GM12891 (cell line): ENCODE data around the gene COL20A1.

Experiments used
- POLR2A ChIP-seq: IDR thresholded peaks from 2 replicates; pipeline ENCODE4 v1.6.1; 2011; ENCODE audit warnings: low read depth, low read length, control low read depth
- POU2F2 ChIP-seq: IDR thresholded peaks from 2 replicates; pipeline ENCODE4 v1.6.1; 2011; ENCODE audit warnings: low read depth, mild to moderate bottlenecking, control low read depth, low read length, moderate library complexity
- SPI1 ChIP-seq: IDR thresholded peaks from 2 replicates; pipeline ENCODE4 v1.6.1; 2011; ENCODE audit warnings: low read depth, low read length, control low read depth

GRCh38 chr20:63264519-63264918 lies 28.5 kb upstream of the COL20A1 start:
- TF ChIP-seq POLR2A (no peak), SPI1 (no peak), POU2F2 (no peak)
